RPMI8226 (cell line): ENCODE measurements around the gene GPRC5C.
"Not testable (repeated sequence)": the region's sequence is repeated elsewhere in the genome, so short reads cannot be mapped to it uniquely, and the experiment has no call there.

ENCODE experiments used
- DNase-seq: peaks from one replicate; pipeline ENCODE4 v3.0.0-alpha.2; 2015

GPRC5C gene

GRCh38 chr17:74474043-74474792, 42.3 kb downstream of the GPRC5C start:
- DNase-seq: peak; percentile 82

DNA sequence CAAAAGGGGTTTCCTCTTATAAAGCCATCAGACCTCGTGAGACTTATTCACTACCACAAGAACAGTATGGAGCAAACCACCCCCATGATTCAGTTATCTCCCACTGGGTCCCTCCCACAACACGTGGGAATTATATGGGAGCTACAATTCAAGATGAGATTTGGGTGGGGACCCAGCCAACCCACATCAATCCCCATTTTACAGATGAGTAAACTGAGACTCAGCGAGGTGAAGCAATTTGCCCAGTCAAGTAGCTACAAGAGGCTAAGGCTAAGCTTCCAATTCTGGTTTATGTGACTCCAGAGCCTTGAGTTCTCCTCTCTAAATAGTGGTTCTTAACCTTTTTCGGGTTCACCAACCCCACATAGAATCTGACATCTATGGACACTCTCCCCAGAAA, 43.3 kb downstream of the GPRC5C start:
- no peak for DNase-seq

GRCh38 chr17:74477411-74477810, 45.5 kb downstream of the GPRC5C start:
- no peak for DNase-seq

DNA sequence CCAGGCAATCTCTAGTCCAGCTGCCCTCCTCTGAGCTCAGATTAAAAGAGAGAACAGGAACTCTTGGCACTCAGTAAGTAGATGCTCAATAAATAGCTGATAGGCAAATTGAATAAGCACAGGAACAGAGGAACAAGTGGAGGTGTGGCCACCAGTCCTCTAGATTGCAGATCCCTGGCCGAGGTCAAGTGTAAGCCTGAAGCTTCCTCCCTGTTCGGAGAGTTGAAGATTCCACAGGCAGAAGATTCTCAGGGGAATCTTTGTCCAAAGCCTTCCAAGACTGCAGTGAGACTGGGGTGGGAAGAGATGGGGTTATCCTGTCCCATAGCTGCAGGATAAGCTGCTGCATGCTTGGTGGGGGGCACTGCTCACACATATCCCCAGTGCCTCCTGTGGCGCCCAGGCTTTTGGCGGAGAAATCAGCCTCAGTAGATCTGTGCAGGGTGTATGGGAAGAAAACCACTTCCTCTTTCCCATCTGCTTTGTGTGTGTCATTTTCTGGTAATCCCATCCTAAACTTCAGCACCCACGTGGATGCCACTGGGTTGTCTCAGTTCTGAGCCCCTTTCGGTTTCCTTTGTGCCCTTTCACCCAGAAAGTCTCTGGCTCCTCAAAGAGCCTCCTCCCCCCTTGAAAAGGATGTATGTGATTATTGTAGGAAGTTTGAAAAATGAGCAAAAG, 46.7 kb downstream of the GPRC5C start:
- DNase-seq: peak; percentile 80

DNA sequence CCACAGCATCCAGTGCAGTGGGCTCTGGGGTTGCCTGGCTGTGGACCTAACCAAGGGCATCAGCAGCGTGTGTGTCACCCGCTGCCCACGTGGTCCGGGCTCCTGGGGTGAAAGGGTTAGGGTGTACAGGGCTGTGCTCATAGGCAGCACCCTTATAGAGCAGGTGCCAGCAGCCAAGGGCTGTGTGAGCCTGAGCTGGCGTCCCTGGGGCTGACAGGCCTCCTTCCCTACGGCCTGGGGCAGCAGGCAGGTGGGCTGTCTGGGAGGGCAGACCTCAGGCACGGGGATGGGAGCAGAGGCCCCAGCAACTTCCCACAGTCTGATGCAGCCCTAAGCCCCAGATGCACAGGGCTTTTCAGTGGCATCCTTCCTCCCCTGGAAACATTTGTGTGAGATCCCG, 48.4 kb downstream of the GPRC5C start:
- no peak for DNase-seq

GRCh38 chr17:74481621-74482020, 49.7 kb downstream of the GPRC5C start:
- no peak for DNase-seq

DNA sequence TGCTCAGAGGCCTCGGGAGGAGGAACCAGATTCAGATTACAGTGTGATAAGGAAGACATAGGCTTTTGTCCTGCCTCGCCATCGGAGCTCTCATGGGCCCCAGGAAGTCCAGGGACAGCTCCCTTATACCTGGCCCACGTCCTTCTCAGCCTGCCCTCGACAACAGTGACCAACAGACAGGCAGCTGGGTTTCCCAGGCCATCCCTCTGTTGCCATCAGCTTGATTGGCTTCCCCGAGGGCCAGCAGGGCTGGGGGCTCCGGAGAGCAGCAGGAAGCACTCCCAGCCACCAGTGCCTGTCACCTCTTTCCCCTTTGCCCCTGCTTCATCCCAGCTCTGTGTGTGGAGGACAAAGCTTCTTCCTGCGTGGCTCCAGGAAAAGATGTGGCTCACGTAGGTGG, 52.2 kb downstream of the GPRC5C start:
- no peak for DNase-seq

- DNase-seq: no peak
Observed at GRCh38 chr17:74485022-74485743, 53.3 kb downstream of the GPRC5C start.

GRCh38 chr17:74485841-74486240, 54.0 kb downstream of the GPRC5C start:
- no peak for DNase-seq

- DNase-seq: not testable (repeated sequence)
Observed at GRCh38 chr17:74488276-74488675, 56.4 kb downstream of the GPRC5C start.

DNA sequence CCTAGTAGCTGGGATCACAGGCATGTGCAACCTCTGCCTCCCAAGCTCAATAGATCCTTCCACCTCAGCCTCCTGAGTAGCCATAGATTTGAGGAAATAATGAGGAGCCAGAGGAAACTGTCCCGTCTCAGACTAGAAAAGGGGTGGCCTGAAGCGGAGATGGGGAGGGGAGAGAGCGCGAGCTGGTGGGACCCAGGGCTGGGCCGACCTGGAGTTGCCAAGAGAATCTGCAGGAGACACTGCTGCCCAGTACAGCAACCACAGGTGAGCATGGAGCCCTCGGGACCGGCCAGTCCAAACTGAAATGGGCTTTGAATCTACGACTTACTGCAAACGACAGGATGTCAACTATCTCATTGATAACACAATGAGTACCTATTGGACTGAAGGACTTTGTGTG, 58.8 kb downstream of the GPRC5C start:
- no peak for DNase-seq

- no peak for DNase-seq
Observed at GRCh38 chr17:74491626-74492025, 59.7 kb downstream of the GPRC5C start.

GRCh38 chr17:74493331-74493833, 61.5 kb downstream of the GPRC5C start:
- peak; percentile 74 for DNase-seq
